Tibial nerve (tissue), 3 donors: ENCODE results near the gene CELSR1.

Source experiments
- POLR2A ChIP-seq, 2 donors: fragments of 450-650 bp; IDR thresholded peaks; one replicate each; pipeline ENCODE4 v1.6.1; 2017; ENCODE audit warnings: antibody characterized with exemption in 2 of 2, mild to moderate bottlenecking in 2 of 2, moderate library complexity in 2 of 2
- TF ChIP-seq, protein P1 (sequence below), 5 experiments: fragments of 200-600 bp in 3 of 5; fragments of 450-650 bp in 2 of 5; sonication (generic) in 3 of 5; IDR thresholded peaks; one replicate each; pipeline ENCODE4 v1.5.1; 2016 to 2019; ENCODE audit warnings: antibody characterized with exemption in 5 of 5, mild to moderate bottlenecking in 3 of 5, moderate library complexity in 2 of 5

DNA sequence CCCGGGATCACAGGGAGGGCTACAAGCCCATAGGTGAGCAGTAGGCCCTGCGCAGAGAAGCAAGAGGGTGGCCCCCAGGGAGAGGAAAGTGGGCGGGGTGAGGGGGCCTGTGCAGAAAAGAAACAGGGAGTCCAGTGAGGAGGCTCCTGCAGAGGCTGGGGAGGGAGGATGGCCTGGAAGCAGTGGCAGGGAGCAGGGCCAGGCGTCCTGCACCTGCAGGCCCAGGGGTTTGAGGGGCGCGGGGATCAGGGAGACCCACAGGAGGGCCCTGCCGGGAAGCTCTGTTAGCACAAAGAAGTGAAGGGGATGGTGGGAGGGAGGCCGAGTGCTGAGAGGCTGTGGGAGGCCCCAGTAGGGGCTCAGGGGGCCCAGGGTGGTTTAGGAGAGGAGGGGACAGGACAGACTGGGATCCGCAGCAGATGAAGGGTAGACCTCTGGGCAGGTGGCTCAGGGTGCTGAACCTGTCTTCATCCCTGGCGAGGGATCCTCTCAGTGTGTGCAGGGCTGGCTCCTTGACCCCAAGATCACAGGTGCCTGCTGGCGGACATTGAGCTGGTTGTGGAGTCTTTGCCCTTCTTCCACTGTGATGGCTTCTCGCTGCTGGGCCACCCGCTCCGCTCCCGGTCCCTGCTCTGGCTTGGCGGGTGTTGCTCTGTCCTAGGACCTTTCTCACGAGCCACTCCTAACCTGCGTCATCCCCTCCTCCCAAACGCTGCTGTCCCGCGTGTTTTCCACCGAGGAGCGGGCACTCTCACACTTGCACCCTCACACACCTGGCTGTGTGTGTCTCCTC, 31.8 kb upstream of the CELSR1 start:
- TF ChIP-seq, protein P1, sequence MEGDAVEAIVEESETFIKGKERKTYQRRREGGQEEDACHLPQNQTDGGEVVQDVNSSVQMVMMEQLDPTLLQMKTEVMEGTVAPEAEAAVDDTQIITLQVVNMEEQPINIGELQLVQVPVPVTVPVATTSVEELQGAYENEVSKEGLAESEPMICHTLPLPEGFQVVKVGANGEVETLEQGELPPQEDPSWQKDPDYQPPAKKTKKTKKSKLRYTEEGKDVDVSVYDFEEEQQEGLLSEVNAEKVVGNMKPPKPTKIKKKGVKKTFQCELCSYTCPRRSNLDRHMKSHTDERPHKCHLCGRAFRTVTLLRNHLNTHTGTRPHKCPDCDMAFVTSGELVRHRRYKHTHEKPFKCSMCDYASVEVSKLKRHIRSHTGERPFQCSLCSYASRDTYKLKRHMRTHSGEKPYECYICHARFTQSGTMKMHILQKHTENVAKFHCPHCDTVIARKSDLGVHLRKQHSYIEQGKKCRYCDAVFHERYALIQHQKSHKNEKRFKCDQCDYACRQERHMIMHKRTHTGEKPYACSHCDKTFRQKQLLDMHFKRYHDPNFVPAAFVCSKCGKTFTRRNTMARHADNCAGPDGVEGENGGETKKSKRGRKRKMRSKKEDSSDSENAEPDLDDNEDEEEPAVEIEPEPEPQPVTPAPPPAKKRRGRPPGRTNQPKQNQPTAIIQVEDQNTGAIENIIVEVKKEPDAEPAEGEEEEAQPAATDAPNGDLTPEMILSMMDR (IDR thresholded peaks at IDR 0.05), result no peak
- TF ChIP-seq POLR2A (IDR thresholded peaks at IDR 0.05), result no peak
